Lung (tissue), 12 donors: ENCODE measurements around the gene LRCH1. TPM values are rescaled to one million over a fixed set of nuclear protein-coding genes. Genes with fewer than 3 reads are reported as not detected.

Experiments used
- ATAC-seq: fragments of 200-7000 bp; cut with Tn5 transposase; one replicate; pipeline ENCODE4 v1.9.1; 2020; ENCODE audit warnings: moderate number of reproducible peaks; ENCODE audit not compliant: insufficient read depth, low FRiP score
- DNase-seq, 3 donors: peaks; one replicate each; pipeline ENCODE4 v3.0.0-alpha.2; 2013 to 2017
- H3K27ac ChIP-seq, 2 donors: one replicate each; pipeline ENCODE4 v1.5.1; 2013; ENCODE audit warnings: mild to moderate bottlenecking in 2 of 2, moderate library complexity in 2 of 2, control low read depth in 1 of 2, inconsistent platforms in 1 of 2, low read depth in 1 of 2, low read length in 1 of 2
- H3K27me3 ChIP-seq, 3 donors: one replicate each; pipeline ENCODE4 v1.5.1; 2013; ENCODE audit warnings: low read length in 2 of 3; ENCODE audit not compliant: control insufficient read depth in 3 of 3, insufficient read depth in 3 of 3
- H3K36me3 ChIP-seq, 4 donors: one replicate each; pipeline ENCODE4 v1.5.1; 2013; ENCODE audit warnings: low read length in 4 of 4, mild to moderate bottlenecking in 1 of 4, moderate library complexity in 1 of 4; ENCODE audit not compliant: control insufficient read depth in 4 of 4, insufficient read depth in 4 of 4
- H3K4me1 ChIP-seq, 5 donors: one replicate each; pipeline ENCODE4 v1.5.1; 2013; ENCODE audit warnings: low read length in 5 of 5, mild to moderate bottlenecking in 2 of 5, moderate library complexity in 1 of 5; ENCODE audit not compliant: control insufficient read depth in 5 of 5, insufficient read depth in 5 of 5
- H3K4me3 ChIP-seq: one replicate; pipeline ENCODE4 v1.5.1; 2013; ENCODE audit warnings: mild to moderate bottlenecking, control low read depth, moderate library complexity
- H3K9ac ChIP-seq, 2 donors: one replicate each; pipeline ENCODE4 v1.5.1; 2013; ENCODE audit warnings: low read length in 2 of 2, control low read depth in 1 of 2; ENCODE audit not compliant: insufficient read depth in 1 of 2
- H3K9me3 ChIP-seq, 4 donors: one replicate each; pipeline ENCODE4 v1.5.1; 2013; ENCODE audit warnings: low read length in 3 of 4, mild to moderate bottlenecking in 1 of 4, moderate library complexity in 1 of 4; ENCODE audit not compliant: control insufficient read depth in 4 of 4, insufficient read depth in 3 of 4
- WGBS, 2 donors: extraction: QIAGEN DNeasy Blood & Tissue Kit; methylation state at CpG; one replicate each; pipeline ENCODE4 v1.1.7; 2013; 5-methylcytosine and 5-hydroxymethylcytosine counted together
- polyA plus RNA-seq, 2 donors: library from polyadenylated mRNA; stranded (reverse); fragments of 200-250 nt; gene quantifications; one replicate each; pipeline ENCODE4 v1.2.1, GENCODE V29; 2013
- total RNA-seq, 2 donors: library from RNA; depleted of rRNA in 1 of 2; stranded (reverse); fragments of >200 nt in 1 of 2; gene quantifications; one replicate each; pipeline ENCODE4 v1.2.1, GENCODE V29; 2014 to 2021
- TF ChIP-seq, protein P1 (sequence below): IDR thresholded peaks from 2 replicates; pipeline ENCODE4 v1.5.1; 2012; ENCODE audit warnings: mild to moderate bottlenecking; ENCODE audit errors: control extremely low read depth, extremely low read depth
- donor health status: control.
- donor health status: control.
- donor health status: Bipolar disorder and iron deficiency.
- donor health status: healthy.
- donor health status: DM: yes; HTN: yes; CAD: no.

The LRCH1 gene
- total and polyA plus RNA-seq, 4 donors, result 3.6 to 35.4 (median 13.2) TPM

DNA sequence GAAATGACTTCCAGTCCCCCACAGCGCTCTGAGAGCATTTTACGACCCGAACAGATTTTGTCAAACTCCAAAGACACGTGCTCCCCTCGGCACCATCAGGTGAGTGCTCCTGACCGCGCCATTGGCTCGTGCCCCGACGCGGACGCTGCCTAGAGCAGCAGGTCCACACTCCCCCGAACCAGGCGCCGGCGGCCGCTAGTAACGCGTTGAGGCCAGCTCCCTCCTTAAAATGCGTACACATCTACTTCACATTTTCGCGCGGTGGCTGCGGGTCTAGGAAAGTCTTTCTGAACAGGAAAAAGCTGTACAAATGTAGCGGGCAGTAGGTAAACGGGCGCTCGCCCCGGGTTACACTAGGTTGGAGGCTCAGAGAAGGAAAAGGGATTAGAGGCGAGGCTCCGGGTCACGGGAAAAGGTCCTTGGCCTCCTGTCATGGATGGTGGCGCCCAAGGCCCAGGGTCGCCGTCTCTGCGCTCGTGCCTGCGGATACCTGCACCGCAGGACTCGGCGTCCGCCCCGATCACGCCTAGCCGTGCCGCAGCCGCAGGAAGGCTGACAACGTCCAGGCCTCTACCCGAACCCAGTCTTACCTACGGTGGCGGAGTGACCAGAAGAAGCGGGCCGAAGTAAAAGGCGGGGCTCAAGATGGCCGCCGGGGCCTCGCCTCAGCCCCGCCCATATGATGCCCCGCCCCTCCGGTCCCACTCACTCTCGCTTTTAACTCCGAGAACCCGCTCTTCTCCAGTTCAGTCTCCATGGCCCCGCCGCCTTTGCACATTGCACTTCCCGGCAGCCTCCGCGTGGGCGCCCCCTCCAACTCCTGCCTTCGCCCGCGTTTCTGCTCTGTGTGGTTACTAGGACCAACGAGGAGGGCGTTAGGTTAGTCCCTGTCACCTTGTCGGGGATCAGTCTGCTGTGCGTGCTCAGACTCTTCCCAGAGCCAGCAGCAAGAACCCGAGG, 243.8 kb downstream of the LRCH1 start, which contains the start of gene ESD:
TSS of gene ESD (minus strand) at position 647 of the 960 bp plus-strand sequence. CDS start 5,748 bp downstream, outside the sequence.
- peak; percentile 95 to 97 (median 96) for DNase-seq
- peaks cover 0 to 5% (median 1%) of the 10 kb centered on the region in 4 donors for H3K36me3 ChIP-seq
- H3K9me3 ChIP-seq, result no peaks in the 10 kb centered on the region
- TF ChIP-seq, protein P1, sequence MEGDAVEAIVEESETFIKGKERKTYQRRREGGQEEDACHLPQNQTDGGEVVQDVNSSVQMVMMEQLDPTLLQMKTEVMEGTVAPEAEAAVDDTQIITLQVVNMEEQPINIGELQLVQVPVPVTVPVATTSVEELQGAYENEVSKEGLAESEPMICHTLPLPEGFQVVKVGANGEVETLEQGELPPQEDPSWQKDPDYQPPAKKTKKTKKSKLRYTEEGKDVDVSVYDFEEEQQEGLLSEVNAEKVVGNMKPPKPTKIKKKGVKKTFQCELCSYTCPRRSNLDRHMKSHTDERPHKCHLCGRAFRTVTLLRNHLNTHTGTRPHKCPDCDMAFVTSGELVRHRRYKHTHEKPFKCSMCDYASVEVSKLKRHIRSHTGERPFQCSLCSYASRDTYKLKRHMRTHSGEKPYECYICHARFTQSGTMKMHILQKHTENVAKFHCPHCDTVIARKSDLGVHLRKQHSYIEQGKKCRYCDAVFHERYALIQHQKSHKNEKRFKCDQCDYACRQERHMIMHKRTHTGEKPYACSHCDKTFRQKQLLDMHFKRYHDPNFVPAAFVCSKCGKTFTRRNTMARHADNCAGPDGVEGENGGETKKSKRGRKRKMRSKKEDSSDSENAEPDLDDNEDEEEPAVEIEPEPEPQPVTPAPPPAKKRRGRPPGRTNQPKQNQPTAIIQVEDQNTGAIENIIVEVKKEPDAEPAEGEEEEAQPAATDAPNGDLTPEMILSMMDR, result no peak
- peak within 1 kb of the TSS; percentile 59 to 95 for H3K9ac ChIP-seq
- ATAC-seq, result peak; percentile 96
- 1% methylated on average over 66 to 77 of the region's 77 CpGs for WGBS, 2 donors
- H3K4me3 ChIP-seq, result peak within 1 kb of the TSS; percentile 93
- peak within 1 kb of the TSS; percentile 90 to 97 for H3K27ac ChIP-seq
- H3K27me3 ChIP-seq, result no peaks in the 10 kb centered on the region
- H3K4me1 ChIP-seq, result peaks cover 2 to 20% (median 7%) of the 10 kb centered on the region in 5 donors

DNA sequence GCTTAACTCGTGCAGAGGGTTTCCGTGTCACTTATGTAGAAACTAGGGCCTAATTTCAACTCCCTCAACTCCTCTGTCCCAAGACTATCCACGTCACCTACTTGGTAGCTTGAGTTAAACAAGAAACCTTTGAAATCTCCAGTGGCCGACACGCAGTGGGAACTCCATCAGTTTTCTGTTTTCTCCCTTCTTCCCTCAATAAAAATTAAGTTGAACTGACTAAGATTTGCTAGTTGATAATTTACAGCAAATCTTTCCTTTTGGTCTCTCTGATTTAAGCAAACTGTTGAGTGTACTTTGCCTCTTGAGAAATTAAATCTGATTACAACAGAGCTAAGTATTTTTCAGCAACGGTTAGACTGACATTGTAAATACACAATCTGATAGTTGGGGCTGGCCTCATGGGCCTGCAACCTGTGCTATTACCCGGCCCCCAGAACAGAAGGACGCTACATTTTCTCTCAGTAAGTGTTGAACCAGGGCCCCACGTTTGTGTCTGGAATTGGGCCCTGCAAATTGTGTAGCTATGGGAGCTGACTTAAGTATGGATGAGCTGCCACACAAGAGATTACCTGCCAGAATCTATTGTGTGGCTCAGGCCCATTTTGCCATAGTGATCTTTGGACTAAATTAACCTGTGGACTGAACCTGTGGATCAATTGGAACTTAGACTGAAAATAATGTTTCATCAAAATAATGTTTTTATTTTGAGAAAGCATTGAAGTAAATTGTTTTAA, 244.7 kb downstream of the LRCH1 start:
- DNase-seq, result no peak
- H3K4me1 ChIP-seq, result peaks cover 2 to 20% (median 7%) of the 10 kb centered on the region in 5 donors
- WGBS, 2 donors, result 44 to 55% methylated on average over 9 of the region's 9 CpGs
- no peaks in the 10 kb centered on the region for H3K9me3 ChIP-seq
- peak overlapping the region; percentile 47 for H3K4me3 ChIP-seq
- peak overlapping the region; percentile 90 for H3K27ac ChIP-seq
- no peak for ATAC-seq
- H3K27me3 ChIP-seq, result no peaks in the 10 kb centered on the region
- H3K36me3 ChIP-seq, result peaks cover 0 to 5% (median 1%) of the 10 kb centered on the region in 4 donors
- H3K9ac ChIP-seq, result peak overlapping the region; percentile 59 to 95
- TF ChIP-seq, protein P1, result no peak

DNA sequence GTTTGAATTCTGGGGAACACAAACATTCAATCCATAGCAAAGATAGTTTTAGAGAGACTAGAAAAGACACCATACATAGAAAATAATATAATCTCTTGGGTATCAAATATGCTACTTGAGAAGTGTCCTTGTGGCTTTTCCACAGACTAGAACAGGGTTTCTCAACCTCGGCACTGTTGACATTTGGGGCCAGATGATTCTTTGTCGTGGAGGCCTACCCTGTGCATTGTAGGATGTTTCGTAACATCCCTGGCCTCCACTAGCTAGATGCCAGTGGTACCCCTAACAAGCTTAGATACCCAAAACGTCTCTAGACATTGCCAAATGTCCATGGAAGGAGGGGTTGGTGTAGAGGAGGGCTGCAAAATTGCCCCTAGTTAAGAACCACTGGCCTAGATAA, 246.2 kb downstream of the LRCH1 start:
- H3K36me3 ChIP-seq, result peaks cover 0 to 5% (median 1%) of the 10 kb centered on the region in 4 donors
- H3K9me3 ChIP-seq, result no peaks in the 10 kb centered on the region
- no peak overlapping the region for H3K9ac ChIP-seq
- ATAC-seq (no peak), DNase-seq (no peak)
- H3K27ac ChIP-seq, result no peak overlapping the region
- H3K27me3 ChIP-seq, result peaks cover 0 to 2% (median 0%) of the 10 kb centered on the region in 3 donors
- H3K4me1 ChIP-seq, result peaks cover 0 to 18% (median 7%) of the 10 kb centered on the region in 5 donors
- 46 to 61% methylated on average over 4 of the region's 4 CpGs for WGBS, 2 donors
- TF ChIP-seq, protein P1, result no peak
- no peak overlapping the region for H3K4me3 ChIP-seq
